ENCODE data around the gene SPRR2A. TPM values are rescaled to one million over a fixed set of nuclear protein-coding genes. Genes with fewer than 3 reads are reported as not detected.

The SPRR2A gene
- 8.3 and 8.4 TPM in 2 replicates for total RNA-seq

GRCh38 chr1:153057375-153057774 lies at the start of gene SPRR2A:
TSS of gene SPRR2A (minus strand) at chr1:153057512. CDS start at chr1:153056735, 777 bp downstream.

DNA sequence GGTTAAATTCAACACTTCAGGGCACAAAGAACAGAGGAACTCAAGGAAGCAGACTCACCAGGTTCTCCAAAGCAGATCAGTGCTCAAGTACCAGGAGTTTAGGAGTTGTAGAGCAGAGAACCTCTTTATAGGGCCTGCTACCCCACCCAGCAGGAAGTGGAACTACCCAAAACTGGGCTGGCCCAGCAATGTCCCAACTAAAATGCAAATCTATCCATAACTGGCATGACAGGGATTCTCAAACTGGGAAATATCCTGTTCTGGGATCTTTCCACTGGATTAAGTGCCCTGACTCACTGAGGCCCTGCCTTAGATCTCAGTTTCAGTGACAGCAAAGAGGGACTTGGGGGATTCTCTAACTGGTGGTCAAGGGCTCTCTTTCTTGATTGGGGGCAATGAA lies 37.1 kb upstream of the SPRR2A start, which contains the start of gene SPRR2E:
Gene SPRR2E, minus strand, starts transcription at position 101 of the 400 bp plus-strand sequence. CDS start 775 bp downstream, outside the sequence.

DNA sequence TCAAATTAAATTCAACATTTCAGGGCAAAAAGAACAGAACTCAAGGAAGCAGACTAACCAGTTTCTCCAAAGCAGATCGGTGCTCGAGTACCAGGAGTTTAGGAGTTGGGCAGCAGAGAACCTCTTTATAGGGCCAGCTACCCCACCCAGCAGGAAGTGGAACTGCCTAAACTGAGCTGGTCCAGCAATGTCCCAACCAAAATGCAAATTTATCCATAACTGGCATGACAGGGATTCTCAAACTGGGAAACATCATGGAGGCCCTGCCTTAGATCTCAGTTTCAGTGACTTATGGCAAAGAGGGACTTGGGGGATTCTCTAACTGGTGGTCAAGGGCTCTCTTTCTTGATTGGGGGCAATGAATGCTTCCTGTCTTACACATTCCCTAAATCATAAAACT lies 14.2 kb upstream of the SPRR2A start, which contains the start of gene SPRR2B:
Gene SPRR2B, minus strand, starts transcription at position 101 of the 400 bp plus-strand sequence. CDS start 772 bp downstream, outside the sequence.

GRCh38 chr1:153040950-153041631 lies 16.2 kb downstream of the SPRR2A start, which contains the start of gene SPRR2D:
TSS of gene SPRR2D (minus strand) at chr1:153041120. CDS start at chr1:153040346, 774 bp downstream.

DNA sequence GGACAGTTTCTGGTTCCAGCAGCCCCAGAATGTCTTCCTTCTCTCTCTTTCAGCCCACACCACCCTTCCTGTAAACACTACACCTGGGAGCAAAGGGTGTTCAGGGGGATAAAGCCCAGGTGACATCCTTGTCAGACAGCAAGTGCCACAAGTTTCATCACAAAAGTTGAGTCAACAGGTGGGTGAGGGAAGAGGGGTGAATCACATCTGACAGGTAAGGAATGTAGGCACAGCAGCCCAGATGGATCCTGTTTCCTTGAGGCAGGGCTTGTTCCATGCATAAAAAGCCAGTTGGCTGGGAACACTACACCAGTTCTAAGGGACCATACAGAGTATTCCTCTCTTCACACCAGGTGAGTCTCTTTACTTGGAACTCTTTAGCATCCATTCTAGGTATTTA lies 26.4 kb downstream of the SPRR2A start, which contains the start of gene SPRR1B:
Gene SPRR1B, plus strand, starts transcription at position 309 of the 400 bp plus-strand sequence. CDS start 1,143 bp downstream, outside the sequence.

Other genes with a start within 250 kb of the SPRR2A start
- not detected in 2 replicates for gene LCE1B, start 245.5 kb downstream of the SPRR2A start, total RNA-seq
- gene LCE1A, start 230.0 kb downstream of the SPRR2A start, total RNA-seq = not detected in 2 replicates
- not detected in 2 replicates for gene LCE6A, start 214.7 kb downstream of the SPRR2A start, total RNA-seq
- not detected in 2 replicates for gene LCE7A, start 197.5 kb downstream of the SPRR2A start, total RNA-seq
- gene SMCP, start 179.2 kb downstream of the SPRR2A start, total RNA-seq = not detected in 2 replicates
- 46.3 and 60.1 TPM in 2 replicates for gene IVL, start 149.0 kb downstream of the SPRR2A start, total RNA-seq
- 0.71 TPM in 1 of 2 replicates, not detected in the other for gene SPRR5, start 110.3 kb downstream of the SPRR2A start, total RNA-seq
- not detected in 2 replicates for gene SPRR4, start 86.9 kb downstream of the SPRR2A start, total RNA-seq
- gene SPRR1A, start 73.4 kb downstream of the SPRR2A start, total RNA-seq = 83.3 and 172 TPM in 2 replicates
- gene SPRR3, start 55.8 kb downstream of the SPRR2A start, total RNA-seq = 286 and 324 TPM in 2 replicates
- 1,378 and 2,304 TPM in 2 replicates for gene SPRR1B, start 26.3 kb downstream of the SPRR2A start, total RNA-seq
- gene SPRR2D, start 16.4 kb downstream of the SPRR2A start, total RNA-seq = 14.5 and 17.9 TPM in 2 replicates
- not detected in 2 replicates for gene SPRR2B, start 14.1 kb upstream of the SPRR2A start, total RNA-seq
- gene SPRR2E, start 37.0 kb upstream of the SPRR2A start, total RNA-seq = 5.4 and 6.5 TPM in 2 replicates
- 0.28 TPM in 1 of 2 replicates, not detected in the other for gene SPRR2F, start 56.0 kb upstream of the SPRR2A start, total RNA-seq
- gene SPRR2G, start 93.4 kb upstream of the SPRR2A start, total RNA-seq = not detected in 2 replicates
- gene LELP1, start 145.9 kb upstream of the SPRR2A start, total RNA-seq = not detected in 2 replicates
- not detected in 2 replicates for gene PRR9, start 160.1 kb upstream of the SPRR2A start, total RNA-seq
- not detected in 2 replicates for gene LORICRIN, start 202.2 kb upstream of the SPRR2A start, total RNA-seq

Measured in airway epithelial cell (primary cell).